GM18868 (cell line): Measurements from ENCODE around the gene SUCLG2.

Source experiments
- ATAC-seq: cut with Tn5 transposase; IDR thresholded peaks from one replicate; pipeline ENCODE4 v1.9.1; 2021; ENCODE audit warnings: mild to moderate bottlenecking, moderate library complexity; ENCODE audit not compliant: unreplicated experiment

SUCLG2 gene

DNA sequence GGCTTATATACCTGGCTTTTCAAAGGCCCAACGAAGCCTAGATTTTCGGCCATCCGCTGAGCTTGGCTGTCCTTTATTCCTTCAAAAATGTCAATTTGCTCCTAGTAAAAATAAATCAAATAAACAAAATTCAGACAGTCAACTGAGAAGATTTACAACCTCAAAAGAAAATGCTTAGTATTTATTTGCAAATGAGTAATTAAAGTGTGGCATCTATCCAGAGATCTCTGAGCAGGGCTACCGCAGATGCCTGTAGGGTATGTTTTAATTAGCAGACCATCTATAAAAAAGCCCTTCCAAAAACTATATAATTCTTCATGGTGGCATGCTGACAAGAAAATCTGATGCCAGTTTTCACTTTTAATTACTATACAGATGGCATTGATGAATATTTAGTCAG, 136.2 kb downstream of the SUCLG2 start:
- ATAC-seq, result no peak

GRCh38 chr3:67517781-67518180, 136.6 kb downstream of the SUCLG2 start:
- no peak for ATAC-seq

DNA sequence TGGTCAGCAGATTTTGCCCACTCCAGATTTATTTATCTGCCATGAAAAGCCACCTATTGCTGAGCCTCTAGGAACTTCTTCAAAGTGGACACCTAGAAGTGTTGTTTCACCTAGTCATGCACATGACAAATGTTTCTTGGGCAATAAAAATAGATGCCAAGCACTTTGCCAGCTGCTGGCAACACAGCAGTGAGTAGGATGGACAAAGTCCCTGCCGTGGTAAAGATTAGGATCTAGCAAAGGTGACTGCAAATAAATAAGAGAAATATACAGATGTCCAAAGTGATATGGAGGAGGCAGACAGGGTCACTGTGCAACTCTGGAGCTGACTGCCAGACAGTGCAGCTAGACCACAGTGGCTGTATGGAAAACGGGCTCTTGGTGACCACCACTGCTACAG, 137.9 kb downstream of the SUCLG2 start:
- ATAC-seq, result no peak

DNA sequence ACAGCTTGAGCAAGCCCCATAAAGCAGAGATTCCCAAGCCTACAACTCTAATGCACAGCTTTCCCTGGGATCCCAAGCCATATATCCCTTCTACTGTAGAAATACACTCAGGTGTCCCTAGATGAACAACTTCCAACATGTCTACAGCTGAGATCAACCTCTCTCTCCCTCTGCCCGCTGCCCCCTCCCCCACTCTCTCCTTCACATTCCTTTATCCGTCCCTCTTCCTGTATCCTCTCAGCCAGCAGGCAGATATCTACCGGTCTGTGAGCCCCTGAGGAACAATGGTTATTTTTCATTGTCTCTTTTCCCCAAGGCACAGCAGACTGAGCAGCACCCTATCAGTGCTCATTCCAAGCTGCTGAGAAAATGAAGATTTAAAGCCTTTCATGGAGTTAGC, 138.6 kb downstream of the SUCLG2 start:
- ATAC-seq, result no peak

- ATAC-seq, result no peak
These were observed 144.8 kb downstream of the SUCLG2 start for GRCh38 chr3:67509471-67510075.

GRCh38 chr3:67507584-67507983, 146.8 kb downstream of the SUCLG2 start:
- no peak for ATAC-seq

DNA sequence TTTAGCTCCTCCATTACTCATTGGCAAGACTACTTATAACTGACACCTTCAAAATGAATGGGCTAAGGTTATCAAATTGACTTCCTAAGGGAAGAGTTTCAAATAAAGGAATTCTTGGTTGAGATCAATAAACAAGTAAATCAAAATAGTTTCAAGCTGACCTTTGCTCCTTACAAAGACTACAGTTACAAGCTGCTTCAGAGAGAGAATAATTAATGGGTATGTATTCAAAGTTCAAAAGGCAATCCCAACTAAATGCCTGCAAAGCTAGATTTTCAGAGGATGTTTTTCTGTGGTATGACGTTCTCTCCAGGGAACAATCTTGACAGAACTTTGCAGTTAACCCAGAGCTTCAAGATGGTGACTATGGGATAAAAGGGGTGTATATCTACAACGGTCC, 153.7 kb downstream of the SUCLG2 start:
- ATAC-seq, result no peak

DNA sequence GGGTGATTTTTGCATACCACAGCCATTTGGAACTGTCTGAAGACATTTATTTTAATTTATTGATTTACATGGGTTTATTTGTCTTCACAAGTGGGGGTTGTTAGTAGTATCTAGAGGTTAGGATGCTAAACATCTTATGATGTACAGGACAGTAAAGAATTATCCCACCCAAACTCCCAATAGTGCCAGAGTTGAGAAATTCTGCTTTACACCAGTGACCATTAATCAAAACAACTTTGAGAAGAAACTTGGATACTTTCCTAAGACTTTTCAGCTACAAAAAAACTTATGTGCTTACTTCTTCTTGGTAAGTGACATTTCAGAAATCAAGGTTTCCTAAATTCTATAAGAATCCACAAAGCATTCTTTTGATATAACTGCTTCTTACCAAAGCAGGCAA, 156.7 kb downstream of the SUCLG2 start:
- ATAC-seq, result no peak

DNA sequence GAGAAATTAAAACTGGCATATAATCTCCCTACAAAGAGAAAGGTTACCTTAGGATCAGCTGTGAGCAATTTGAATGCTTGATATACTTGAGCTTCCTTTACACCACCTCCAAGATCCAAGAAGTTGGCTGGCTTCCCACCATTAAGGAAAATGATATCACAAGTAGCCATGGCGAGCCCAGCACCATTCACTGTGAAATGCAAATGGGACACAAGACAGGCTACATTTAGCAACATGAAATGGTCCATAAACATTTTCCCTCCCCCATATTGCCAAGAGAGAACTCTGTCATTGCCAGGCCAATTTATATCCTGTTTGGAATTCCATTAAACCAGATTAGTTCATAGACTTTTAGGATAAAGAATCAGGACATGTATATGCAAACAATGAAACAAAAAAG, 158.7 kb downstream of the SUCLG2 start:
- no peak for ATAC-seq

DNA sequence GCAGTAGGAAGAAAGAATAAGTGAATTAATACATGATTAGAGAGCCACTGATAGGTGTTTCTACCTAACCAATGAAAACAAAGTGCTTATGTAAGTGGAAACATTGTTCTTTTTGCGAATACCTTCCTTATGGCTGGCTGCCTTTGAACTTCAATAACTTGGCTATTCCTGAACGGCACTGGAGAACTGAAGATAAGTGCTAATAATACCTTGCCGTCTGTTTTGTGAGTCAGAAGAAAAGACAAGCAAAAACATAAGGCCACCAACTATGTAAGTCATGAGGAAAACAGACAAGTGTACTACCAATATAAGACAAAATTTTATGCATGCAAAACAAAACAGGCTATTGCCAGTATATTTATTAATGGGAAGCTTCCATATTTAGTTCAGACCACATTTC, 160.6 kb downstream of the SUCLG2 start:
- ATAC-seq, result no peak

- ATAC-seq, result no peak
These were observed 163.8 kb downstream of the SUCLG2 start for GRCh38 chr3:67490658-67491057.

DNA sequence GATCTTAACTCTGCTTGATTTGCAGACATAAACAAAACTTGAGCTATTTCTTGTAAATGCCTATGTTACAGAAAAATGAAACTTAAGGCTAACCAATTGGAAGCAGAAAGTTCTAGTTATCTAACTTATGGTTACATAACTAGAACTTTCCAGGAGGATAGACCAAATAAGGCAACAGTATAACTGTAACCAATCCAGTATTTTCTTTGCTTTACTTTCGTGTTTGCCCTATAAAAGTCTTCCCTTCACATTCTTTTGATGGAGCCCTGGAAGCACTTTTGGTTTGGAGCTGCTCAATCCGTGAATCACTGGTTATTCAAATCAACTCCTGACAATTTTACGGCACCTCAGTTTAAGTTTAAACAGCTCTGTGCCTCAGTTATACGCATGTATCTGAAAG, 164.6 kb downstream of the SUCLG2 start:
- ATAC-seq, result no peak

DNA sequence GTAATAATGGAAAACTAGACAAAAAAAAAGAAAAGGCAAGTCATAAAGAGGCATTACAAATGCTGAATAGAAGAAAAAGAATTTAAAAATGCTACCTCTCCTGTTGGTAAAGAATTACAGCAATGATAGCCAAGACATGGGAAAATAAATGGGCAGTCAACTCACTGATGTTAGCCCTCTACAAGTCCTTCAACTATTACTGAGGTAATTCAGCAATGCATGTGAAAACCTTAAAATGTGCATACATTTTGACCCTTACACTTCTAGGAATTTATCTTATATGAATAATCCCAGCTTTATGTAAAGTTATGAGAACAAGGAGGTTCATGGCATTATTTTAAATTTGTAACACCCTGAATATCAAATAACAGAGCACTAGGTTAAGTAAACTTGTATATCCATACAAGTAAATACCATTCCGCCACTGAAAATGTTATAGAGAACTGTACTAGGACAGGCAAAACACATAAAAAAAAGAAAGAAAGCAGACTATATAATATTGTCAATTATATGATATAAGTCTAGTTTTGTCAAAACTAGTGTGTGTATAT, 166.8 kb downstream of the SUCLG2 start:
- no peak for ATAC-seq

- ATAC-seq, result no peak
These were observed 167.5 kb downstream of the SUCLG2 start for GRCh38 chr3:67486883-67487282.

DNA sequence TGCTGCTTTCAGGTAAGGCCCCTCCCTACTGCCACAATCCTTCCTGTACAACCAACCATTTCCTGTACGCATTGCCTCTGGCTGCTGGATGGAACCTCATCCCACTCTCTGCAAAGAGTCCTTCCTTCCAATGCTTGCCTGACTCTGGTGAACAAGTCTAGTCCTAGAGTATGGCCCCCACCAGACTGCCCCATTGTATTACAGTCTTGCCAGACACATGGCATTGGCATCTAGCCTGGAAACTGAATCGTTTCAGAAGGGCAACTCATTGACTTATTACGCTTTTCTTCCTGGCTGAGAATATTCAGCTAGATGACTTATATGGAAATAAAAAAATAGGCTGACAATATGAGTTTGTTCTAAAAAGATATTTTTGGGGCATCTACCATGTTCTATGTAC, 170.3 kb downstream of the SUCLG2 start:
- no peak for ATAC-seq

DNA sequence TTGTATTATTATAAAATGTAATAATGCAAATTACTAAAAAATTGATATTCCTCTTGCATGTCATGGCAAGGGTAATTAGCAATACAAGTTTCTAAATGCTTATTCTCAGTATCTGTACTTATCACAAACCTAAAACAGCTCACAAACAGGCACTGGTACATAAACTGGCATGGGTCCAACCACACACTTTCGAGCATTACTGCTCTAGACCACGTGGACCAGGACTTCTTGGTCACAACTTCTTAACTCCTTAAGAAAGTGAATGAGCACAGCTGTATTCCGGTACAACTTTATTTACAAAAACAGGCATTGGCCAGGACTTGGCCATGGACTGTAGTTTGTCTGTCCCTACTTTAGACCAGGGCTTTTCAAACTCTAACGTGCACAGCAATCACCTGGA, 173.3 kb downstream of the SUCLG2 start:
- ATAC-seq, result no peak

DNA sequence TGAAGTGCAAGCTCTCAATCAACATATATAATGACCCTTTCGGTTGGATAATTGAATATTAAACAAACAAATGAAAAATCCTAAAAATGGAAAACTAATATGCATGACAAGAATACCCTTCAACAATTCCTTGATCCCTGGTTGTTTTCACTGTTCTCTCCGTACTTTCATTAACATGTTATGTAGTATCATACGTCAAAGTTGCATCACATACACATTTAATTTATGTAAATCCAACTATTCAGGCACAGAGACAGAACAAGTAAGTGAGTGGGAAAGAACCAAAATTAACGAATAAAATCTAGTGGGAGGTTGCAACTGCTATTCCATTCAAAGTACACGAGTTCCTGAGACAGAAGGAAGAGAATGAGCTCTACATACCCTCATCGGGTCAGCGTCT, 176.0 kb downstream of the SUCLG2 start:
- ATAC-seq, result no peak

GRCh38 chr3:67474311-67474710, 180.1 kb downstream of the SUCLG2 start:
- ATAC-seq, result no peak

GRCh38 chr3:67472674-67473201, 181.7 kb downstream of the SUCLG2 start:
- ATAC-seq, result no peak

GRCh38 chr3:67470207-67470606, 184.2 kb downstream of the SUCLG2 start:
- no peak for ATAC-seq

DNA sequence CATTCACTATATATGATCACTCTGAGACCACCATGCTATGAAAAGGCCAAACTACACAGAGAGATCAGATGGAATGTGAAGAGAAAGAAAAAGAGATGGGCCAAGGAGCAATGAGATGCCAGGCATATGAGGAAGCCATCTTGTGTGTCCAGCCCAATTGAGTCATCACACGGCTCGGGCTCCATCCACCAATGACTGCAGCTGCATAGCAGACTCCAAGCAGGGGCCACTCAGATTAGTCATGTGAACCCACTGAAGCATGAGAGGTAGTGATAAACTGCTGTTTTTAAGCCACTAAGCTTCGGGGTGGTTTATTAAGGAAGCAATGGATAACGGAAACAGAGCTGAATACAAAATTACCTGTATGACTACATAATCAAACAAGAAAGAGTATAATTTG, 185.9 kb downstream of the SUCLG2 start:
- ATAC-seq, result no peak

DNA sequence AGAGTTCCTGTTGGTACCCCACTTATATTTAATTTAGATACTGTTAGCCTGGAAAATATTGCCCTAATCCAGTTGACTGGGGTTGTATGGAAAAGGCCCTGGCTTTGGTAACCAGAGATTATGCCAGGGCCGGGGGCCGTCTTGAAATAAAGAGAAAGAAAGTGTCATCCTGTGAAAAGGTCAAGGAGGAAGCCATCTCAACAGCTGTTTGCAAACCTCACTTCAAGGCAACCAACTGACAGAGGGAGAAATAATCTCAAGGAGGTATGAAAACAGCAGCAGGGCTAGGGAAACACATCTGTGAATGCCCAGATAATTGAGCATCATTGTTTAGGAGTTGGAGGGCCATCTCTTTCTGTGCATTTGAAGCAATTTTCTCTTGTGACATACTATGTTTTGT, 190.8 kb downstream of the SUCLG2 start:
- ATAC-seq, result no peak

- no peak for ATAC-seq
These were observed 192.2 kb downstream of the SUCLG2 start for GRCh38 chr3:67462187-67462586.
